ENCODE measurements around the gene FILIP1L.
A peak's percentile ranks its signal among the peaks of the same experiment; 100 is the strongest.

Gene FILIP1L

GRCh38 chr3:99966662-99967416 is 147.5 kb downstream of the FILIP1L start:
- DNase-seq: no peak

- DNase-seq: no peak
Measured at GRCh38 chr3:99965681-99966408, 148.5 kb downstream of the FILIP1L start.

DNA sequence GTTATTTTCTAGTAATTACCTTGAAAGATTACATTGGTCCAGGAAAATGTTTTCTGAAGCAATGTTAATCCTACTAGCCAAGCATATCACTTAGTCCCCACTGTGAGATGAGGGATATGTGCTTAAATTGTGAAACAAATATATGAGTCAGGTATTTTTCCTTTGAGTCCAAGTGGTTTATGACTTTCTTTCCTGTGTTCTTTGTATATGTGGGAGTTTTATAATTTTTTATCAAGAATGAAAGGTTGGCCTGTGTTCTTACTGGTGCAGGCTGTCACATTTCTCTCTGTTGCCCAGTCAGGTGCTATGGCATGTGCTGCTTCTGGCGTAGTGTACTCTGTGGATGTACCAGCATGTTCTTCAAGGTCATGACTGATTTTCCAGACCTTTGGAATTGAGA is 149.2 kb downstream of the FILIP1L start:
- no peak for DNase-seq

DNA sequence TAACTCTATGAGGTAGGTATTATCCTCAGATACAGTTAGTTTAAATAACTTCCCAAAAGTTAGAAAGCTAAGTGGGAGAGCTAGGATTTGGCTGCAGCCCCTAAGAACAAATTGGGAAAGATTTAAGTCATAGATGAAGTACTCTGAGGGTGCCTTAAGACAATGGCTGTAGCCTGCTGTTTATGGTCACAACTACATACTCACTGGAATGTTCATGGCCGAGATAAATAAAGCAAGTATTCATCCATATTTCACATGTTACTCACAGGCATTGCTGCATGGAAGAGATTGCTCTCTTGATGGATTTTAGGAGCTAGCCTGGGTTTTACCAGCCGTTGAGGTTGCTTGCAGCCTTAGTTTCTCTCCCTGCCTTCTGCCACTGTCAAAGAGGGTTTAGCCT is 151.6 kb downstream of the FILIP1L start:
- DNase-seq: no peak

GRCh38 chr3:99961756-99962515 is 152.4 kb downstream of the FILIP1L start:
- DNase-seq: no peak

DNA sequence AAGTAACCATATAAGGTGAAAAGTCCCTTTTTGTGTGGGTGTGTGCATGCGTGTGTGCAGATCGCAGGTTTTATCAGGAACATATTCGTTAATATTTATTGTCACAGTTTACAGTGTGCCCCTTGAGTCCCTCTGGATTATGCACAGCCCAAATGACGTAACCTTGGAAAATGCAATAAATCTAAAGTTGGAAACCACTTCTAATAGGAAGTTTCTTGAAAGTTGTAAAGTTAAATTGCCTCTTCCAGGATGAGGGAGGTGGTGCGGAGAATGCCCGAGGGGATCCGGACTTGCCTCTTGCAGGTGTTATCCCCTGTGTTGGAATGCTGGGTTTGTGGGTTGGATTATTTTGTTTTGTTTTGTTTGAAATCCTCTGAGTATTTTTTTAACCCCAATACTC is 153.4 kb downstream of the FILIP1L start:
- no peak for DNase-seq

GRCh38 chr3:99960123-99960878 is 154.0 kb downstream of the FILIP1L start:
- DNase-seq: no peak

- no peak for DNase-seq
Measured at GRCh38 chr3:99958222-99958912, 155.9 kb downstream of the FILIP1L start.

DNA sequence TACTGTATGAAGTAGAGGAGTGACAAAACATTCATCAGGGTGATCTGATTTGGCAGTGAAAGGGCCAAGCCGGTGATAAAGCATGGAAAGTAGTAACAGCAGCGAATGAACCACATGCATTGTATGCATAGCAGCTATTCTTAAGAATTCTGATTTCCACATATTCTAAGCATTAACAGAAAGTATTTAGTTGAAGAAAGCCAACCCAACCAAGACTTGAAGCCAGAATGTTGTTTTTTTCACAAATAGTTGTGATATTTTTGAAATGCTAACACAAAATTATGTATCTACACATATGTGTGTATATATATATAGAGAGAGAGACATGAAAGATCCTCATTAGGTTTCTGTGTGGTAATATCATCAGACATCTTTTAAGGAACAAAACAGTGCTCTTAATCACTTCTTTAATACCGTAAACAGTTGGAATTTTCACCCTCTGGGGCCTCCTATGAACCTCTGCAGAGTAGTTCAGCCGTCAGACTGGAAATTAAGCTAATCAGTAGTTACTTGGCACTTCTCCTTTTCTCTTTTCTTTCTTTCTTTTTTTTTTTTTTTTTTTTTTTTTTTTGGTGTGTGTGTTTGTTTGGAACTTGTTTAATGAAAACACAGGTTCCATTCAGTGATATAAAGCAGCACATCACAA is 157.0 kb downstream of the FILIP1L start:
- DNase-seq: no peak

GRCh38 chr3:99955773-99956562 is 158.3 kb downstream of the FILIP1L start:
- DNase-seq: no peak

DNA sequence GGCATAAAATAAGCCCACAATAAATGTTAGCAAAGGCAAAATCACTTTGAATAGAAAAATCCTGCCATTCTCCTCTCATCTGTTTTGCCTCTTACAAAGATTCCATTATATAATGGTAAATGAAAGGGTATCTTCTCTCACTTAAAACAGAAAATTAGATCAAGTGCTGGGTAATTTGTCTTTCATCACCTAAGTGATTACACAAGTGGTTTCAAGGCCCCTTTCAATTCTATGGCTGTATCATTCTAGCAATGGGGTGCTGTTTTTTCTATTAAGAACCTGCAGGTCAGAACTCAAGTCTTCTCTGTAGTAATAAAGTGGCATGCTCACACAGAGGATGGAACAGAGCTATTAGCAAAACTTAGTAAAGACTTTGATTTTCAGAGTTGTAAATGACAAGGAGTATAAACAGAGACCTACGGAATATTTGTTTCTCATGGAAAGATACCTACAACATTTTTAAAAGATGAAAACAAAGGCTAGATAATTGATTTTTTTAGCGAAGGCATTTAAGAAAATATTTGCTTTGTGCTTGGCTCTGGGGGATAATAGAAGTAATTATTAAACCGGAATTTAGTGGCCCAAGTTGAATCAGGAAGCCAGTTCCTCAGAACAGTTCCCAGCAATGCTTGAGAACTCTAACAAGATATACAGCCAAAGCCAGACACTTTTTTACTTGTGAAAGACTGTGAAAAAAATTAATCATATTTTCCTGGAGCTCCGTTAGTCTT is 159.2 kb downstream of the FILIP1L start:
- DNase-seq: no peak

DNA sequence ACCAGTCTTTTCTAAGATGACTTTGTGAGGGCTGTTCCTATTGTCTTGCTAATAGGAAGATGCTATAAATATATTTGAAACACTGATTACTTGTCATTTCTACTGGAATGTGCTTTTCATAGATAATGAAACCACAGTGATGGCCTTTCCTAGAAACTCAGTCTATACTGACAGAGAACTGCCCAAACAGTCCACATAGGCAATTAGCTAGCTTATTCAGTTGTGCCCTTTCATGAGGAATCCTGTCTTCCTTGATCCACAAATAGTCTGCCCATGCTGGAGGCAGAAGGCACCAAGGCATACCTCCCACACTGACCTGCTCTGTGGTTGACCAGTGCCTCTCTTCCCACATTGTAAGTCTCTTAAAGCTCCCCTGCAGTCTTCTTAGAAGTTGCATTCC is 160.7 kb downstream of the FILIP1L start:
- no peak for DNase-seq

GRCh38 chr3:99952306-99952705 is 162.0 kb downstream of the FILIP1L start:
- DNase-seq: no peak

- DNase-seq: no peak
Measured at GRCh38 chr3:99951701-99952100, 162.6 kb downstream of the FILIP1L start.

DNA sequence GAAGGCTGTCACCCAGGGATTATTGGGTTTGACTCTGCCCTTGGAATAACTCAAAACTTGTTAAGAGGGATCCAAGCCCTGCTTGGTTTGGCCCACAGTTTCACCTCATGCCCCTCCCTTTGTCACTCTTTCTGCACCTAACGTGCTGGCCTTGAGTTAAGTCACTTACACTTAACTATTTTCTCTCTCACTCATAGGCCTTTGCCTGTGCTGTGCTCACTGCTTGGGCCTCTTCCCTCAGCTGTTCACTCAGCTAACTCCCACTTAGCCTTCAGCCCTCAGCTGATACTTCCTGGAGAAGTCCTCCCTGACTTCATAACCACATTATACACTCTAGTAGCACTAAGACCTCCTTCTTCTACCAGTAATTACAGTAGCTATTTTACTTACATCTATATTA is 163.4 kb downstream of the FILIP1L start:
- peak; percentile 69 to 76 for DNase-seq

GRCh38 chr3:99949956-99950670 is 164.2 kb downstream of the FILIP1L start:
- no peak for DNase-seq

GRCh38 chr3:99948467-99949089 is 165.7 kb downstream of the FILIP1L start:
- DNase-seq: no peak

- DNase-seq: no peak
Measured at GRCh38 chr3:99947356-99947755, 166.9 kb downstream of the FILIP1L start.

Data from Kasumi-1 (cell line).